HG03378 (cell line): ENCODE data around the gene CHN2.
"Not testable (repeated sequence)": the region's sequence is repeated elsewhere in the genome, so short reads cannot be mapped to it uniquely, and the experiment has no call there.

Source experiments
- ATAC-seq: cut with Tn5 transposase; IDR thresholded peaks from one replicate; pipeline ENCODE4 v1.9.1; 2021; ENCODE audit warnings: mild to moderate bottlenecking, moderate library complexity; ENCODE audit not compliant: unreplicated experiment

Gene CHN2

DNA sequence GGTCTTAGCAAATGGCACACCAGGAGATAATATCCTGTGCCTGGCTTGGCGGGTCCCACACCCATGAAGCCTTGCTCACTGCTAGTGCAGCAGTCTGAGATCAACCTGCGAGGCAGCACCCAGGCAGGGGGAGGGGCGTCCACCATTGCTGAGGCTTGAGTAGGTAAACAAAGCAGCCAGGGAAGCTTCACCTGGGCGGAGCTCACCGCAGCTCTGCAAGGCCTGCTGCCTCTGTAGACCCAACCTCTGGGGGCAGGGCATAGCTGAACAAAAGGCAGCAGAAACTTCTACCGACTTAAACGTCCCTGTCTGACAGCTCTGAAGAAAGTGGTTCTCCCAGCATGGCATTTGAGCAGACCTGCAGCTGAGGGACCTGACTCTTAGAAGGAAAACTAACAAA, 334.0 kb downstream of the CHN2 start:
- not testable (repeated sequence) for ATAC-seq
